Heart left ventricle (tissue), 16 donors: Measurements from ENCODE around the gene TRMT1. TPM values are rescaled to one million over a fixed set of nuclear protein-coding genes. Genes with fewer than 3 reads are reported as not detected.

Experiments used
- ATAC-seq, 4 donors: fragments of 200-7000 bp; cut with Tn5 transposase; one replicate each; pipeline ENCODE4 v1.9.1; 2020 to 2022; ENCODE audit warnings: moderate library complexity in 4 of 4, mild to moderate bottlenecking in 3 of 4, moderate number of reproducible peaks in 1 of 4
- DNase-seq, 5 donors: peaks; one replicate each; pipeline ENCODE4 v3.0.0-alpha.2; 2020
- H3K27ac ChIP-seq, 12 donors: fragments of 200-600 bp; sonication (generic) in 4 of 12; one replicate each; pipeline versions ENCODE4 v1.5.0 to v1.8.0; 2016 to 2022; ENCODE audit warnings: mild to moderate bottlenecking in 2 of 12
- H3K27me3 ChIP-seq, 9 donors: fragments of 200-600 bp; sonication (generic) in 2 of 9; one replicate each; pipeline versions ENCODE4 v1.5.1 to v1.8.0; 2016 to 2022; ENCODE audit warnings: mild to moderate bottlenecking in 3 of 9
- H3K36me3 ChIP-seq, 9 donors: fragments of 200-600 bp; sonication (generic) in 2 of 9; one replicate each; pipeline versions ENCODE4 v1.5.0 to v1.8.0; 2018 to 2022; ENCODE audit warnings: mild to moderate bottlenecking in 2 of 9
- H3K4me1 ChIP-seq, 12 donors: fragments of 200-600 bp; sonication (generic) in 4 of 12; one replicate each; pipeline versions ENCODE4 v1.5.0 to v1.8.0; 2016 to 2022; ENCODE audit warnings: mild to moderate bottlenecking in 3 of 12
- H3K4me3 ChIP-seq, 12 donors: fragments of 200-600 bp; sonication (generic) in 4 of 12; one replicate each; pipeline versions ENCODE4 v1.5.0 to v1.8.0; 2017 to 2022; ENCODE audit warnings: mild to moderate bottlenecking in 9 of 12, moderate library complexity in 4 of 12
- H3K9me3 ChIP-seq, 12 donors: fragments of 200-600 bp; sonication (generic) in 4 of 12; one replicate each; pipeline versions ENCODE4 v1.5.0 to v1.8.0; 2016 to 2022; ENCODE audit warnings: mild to moderate bottlenecking in 1 of 12
- POLR2A ChIP-seq, 2 donors: fragments of 450-650 bp; IDR thresholded peaks; one replicate each; pipeline ENCODE4 v1.6.1; 2017; ENCODE audit warnings: antibody characterized with exemption in 2 of 2, mild to moderate bottlenecking in 2 of 2, moderate library complexity in 2 of 2
- WGBS, 4 donors: extraction: QIAGEN DNeasy Blood & Tissue Kit in 2 of 4; methylation state at CpG; one replicate each; pipeline versions ENCODE4 v1.1.5 to v1.1.7; 2013 to 2018; 5-methylcytosine and 5-hydroxymethylcytosine counted together
- intact Hi-C, 10 donors: fragments of 100-400 bp; cut with DNase I; formaldehyde crosslinking; loops; one replicate each; pipeline versions ENCODE4 v1.11.1 to v1.14.2; 2022
- polyA plus RNA-seq, 2 donors: library from polyadenylated mRNA; stranded (reverse); fragments of 200-250 nt; gene quantifications; one replicate each; pipeline ENCODE4 v1.2.3, GENCODE V29; 2013
- total RNA-seq, 9 donors: library from RNA; depleted of rRNA in 2 of 9; stranded (reverse); fragments of >200 nt in 2 of 9; fragmentation: NEBNext Ultra II Directional in 3 of 9; extraction: Animal tissue kit (Norgen Biotek cat#: 25700) in 3 of 9; gene quantifications; one replicate each; pipeline versions ENCODE4 v1.1.0 to v1.2.4, GENCODE V29; 2016 to 2023
- TF ChIP-seq, protein P1 (sequence below), 12 donors: fragments of 200-600 bp; sonication (generic) in 4 of 12; IDR thresholded peaks; one replicate each; pipeline versions ENCODE4 v1.5.0 to v1.8.0; 2018 to 2022; ENCODE audit warnings: antibody characterized with exemption in 12 of 12, mild to moderate bottlenecking in 5 of 12
- donor health status: ischemic (EF 13 %, LVEDD 7.1; RV severe dilation, severe dysfunction).
- donor health status: healthy with polysubstance abuse.
- donor health status: DM: no; HTN: yes; CAD: no.
- donor health status: DM: no; HTN: no; CAD: no.
- donor health status: ischemic (EF 25% LVEDD 6.9; RV normal size, moderate dysfunction).
- donor health status: ischemic (EF 25% LVEDD 5.7; RV mildly dilated, moderate dysfunction).
- donor health status: healthy.
- donor health status: DM: yes; HTN: yes; CAD: no.
- donor health status: ischemic (EF 35%, LVEDD 5.7; RV mildly dilated, moderate dysfunction).
- donor health status: nonischemic (EF 11% LVEDD 7.7; RV severe dilation, severe dysfunction).
- donor health status: DM: yes; HTN: yes; CAD: no.
- donor health status: PGD.
- donor health status: ischemic (EF 29% LVEDD 5.4; RV normal size, mild dysfunction).
- donor health status: nonischemic (EF 23%, LVEDD 6.1; RV moderate dilation, normal function).

The TRMT1 gene
- total and polyA plus RNA-seq, 11 donors = 15.1 to 32.4 (median 19.1) TPM

GRCh38 chr19:13064092-13064489 lies 52.4 kb downstream of the TRMT1 start:
- H3K27me3 ChIP-seq = no peaks in the 10 kb centered on the region
- no peak for TF ChIP-seq POLR2A (IDR thresholded peaks at IDR 0.05)
- TF ChIP-seq, protein P1, sequence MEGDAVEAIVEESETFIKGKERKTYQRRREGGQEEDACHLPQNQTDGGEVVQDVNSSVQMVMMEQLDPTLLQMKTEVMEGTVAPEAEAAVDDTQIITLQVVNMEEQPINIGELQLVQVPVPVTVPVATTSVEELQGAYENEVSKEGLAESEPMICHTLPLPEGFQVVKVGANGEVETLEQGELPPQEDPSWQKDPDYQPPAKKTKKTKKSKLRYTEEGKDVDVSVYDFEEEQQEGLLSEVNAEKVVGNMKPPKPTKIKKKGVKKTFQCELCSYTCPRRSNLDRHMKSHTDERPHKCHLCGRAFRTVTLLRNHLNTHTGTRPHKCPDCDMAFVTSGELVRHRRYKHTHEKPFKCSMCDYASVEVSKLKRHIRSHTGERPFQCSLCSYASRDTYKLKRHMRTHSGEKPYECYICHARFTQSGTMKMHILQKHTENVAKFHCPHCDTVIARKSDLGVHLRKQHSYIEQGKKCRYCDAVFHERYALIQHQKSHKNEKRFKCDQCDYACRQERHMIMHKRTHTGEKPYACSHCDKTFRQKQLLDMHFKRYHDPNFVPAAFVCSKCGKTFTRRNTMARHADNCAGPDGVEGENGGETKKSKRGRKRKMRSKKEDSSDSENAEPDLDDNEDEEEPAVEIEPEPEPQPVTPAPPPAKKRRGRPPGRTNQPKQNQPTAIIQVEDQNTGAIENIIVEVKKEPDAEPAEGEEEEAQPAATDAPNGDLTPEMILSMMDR (IDR thresholded peaks at IDR 0.05) = no peak
- 33 to 53% (median 38%) methylated on average over 4 to 6 of the region's 6 CpGs for WGBS, 4 donors
- DNase-seq = peak in 3 of 5 donors; percentile 57 to 84 (median 75)
- no peak overlapping the region for H3K4me3 ChIP-seq
- no peaks in the 10 kb centered on the region for H3K9me3 ChIP-seq
- intact Hi-C loops = loop anchor here (5.0 kb wide), 5 partner anchors 37 to 77 kb away; partner anchors contain the start of gene NFIX (in 2 of the 10)
- no peaks in the 10 kb centered on the region for H3K36me3 ChIP-seq
- ATAC-seq = peak; percentile 58 to 62 (median 60)
- H3K4me1 ChIP-seq = peaks cover 46 to 100% (median 97%) of the 10 kb centered on the region in 12 donors
- H3K27ac ChIP-seq = peak overlapping the region; percentile 64 to 98 (median 94)

DNA sequence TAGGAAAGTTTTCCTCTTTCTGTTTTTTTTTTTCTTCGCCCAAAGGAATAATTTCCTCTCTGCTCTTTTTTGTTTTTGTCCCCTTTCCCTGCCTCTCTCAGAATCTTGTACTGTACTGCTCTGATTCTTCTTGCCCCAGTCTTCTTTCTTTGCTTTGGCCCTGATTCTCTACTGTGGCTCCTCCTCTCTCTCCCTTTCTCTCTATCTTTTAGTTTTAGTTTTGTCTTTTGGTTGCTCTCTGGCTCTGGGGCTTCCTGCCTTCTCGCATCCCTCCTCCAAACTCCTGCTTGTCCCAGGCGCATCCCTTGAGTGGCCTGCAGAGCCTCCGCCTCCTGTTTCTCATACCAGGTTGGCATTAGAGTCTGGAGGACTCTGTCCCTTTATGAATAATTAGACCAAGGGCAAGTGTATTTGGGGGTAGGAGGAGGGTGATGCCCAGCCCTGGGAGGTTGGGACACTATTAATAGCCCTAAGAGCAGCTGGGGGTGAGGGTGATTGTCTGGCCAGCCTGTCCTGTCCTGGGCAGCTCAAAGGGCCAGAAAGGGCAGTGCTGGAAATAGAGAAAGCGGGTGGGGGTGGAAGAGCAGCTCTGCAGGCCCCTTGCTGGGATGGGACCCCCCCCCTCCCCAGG lies 53.0 kb downstream of the TRMT1 start:
- H3K27ac ChIP-seq = peak overlapping the region; percentile 64 to 98 (median 94)
- H3K4me1 ChIP-seq = peaks cover 44 to 100% (median 96%) of the 10 kb centered on the region in 12 donors
- ATAC-seq (peak; percentile 81 to 87 (median 83)), DNase-seq (peak in 4 of 5 donors; percentile 74 to 89 (median 81))
- no peaks in the 10 kb centered on the region for H3K9me3 ChIP-seq
- H3K36me3 ChIP-seq = no peaks in the 10 kb centered on the region
- no peak overlapping the region for H3K4me3 ChIP-seq
- WGBS, 4 donors = 32 to 60% (median 48%) methylated on average over 5 of the region's 5 CpGs
- no peaks in the 10 kb centered on the region for H3K27me3 ChIP-seq
- intact Hi-C loops = loop anchor here (1.0 to 5.0 kb wide), 8 partner anchors 21 to 79 kb away; partner anchors contain the start of gene NFIX (in 2 of the 10)
- TF ChIP-seq POLR2A (IDR thresholded peaks at IDR 0.05) = no peak
- TF ChIP-seq, protein P1 (IDR thresholded peaks at IDR 0.05) = no peak

GRCh38 chr19:13062317-13062716 lies 54.2 kb downstream of the TRMT1 start:
- intact Hi-C loops = loop anchor here (2.0 to 5.0 kb wide), 7 partner anchors 30 to 78 kb away; partner anchors contain the start of gene NFIX (in 2 of the 10)

More at GRCh38 chr19:13062317-13062716, 54.2 kb downstream of the TRMT1 start:
- DNase-seq (no peak), ATAC-seq (no peak)
- Histone ChIP-seq H3K27ac (peak overlapping the region; percentile 64 to 98 (median 94)), H3K4me1 (peaks cover 37 to 100% (median 97%) of the 10 kb centered on the region in 12 donors), H3K4me3 (no peak overlapping the region), H3K27me3 (no peaks in the 10 kb centered on the region), H3K9me3 (no peaks in the 10 kb centered on the region), H3K36me3 (no peaks in the 10 kb centered on the region)
- no peak for TF ChIP-seq POLR2A (IDR thresholded peaks at IDR 0.05)
- TF ChIP-seq, protein P1 (IDR thresholded peaks at IDR 0.05) = no peak
